GM12892 (cell line): ENCODE data around the gene LRRC75A.

ENCODE experiments used
- POLR2A ChIP-seq: IDR thresholded peaks from 2 replicates; pipeline ENCODE4 v1.6.1; 2011; ENCODE audit warnings: low read depth, low read length, control low read depth
- POLR2AphosphoS5 ChIP-seq: IDR thresholded peaks from 2 replicates; pipeline ENCODE4 v1.6.1; 2011; ENCODE audit warnings: low read depth, low read length, control low read depth

DNA sequence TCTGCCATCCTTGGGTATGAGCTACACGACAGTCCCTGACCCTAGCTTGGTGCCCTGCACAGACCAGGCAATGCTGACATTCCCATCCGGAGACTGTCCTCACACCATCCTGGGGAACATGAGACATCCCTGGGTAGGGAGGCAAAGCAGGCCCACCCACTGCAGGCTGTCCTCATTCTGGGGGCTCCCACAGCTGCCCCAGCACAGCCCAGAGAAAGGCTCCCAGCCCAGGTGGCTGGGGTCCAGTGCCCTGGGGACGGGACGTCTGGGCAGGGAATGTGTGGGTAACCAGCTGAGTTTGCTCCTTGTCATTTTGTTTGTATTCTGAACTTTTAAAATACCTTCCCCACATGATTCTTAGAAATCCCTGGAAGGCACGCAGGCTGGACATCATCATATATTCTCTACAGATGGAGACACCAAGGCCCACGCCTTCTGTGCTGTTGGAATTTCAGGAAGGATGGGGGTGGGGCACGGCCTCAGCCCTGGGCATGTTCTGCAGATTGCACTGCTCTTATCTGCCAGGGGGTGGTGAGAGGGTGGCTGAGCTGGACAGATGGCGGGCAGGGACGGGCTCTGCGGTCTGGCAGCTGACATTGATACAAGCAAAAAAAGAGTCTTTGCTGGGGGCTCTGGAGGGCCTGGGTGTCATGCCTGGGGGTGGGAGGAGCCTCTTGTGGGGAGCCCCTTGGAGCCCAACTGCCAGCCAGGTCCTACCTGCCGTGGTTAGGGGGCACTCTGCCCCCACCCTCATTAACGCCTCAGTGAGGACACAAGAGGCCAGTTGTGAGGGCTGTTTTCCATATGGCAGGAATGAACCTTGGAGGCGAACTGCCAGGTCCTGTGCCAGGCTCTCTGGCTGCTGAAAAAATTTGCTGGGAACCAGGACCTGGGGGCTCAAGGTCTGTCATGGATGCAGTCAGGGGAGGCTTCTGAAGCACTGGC lies 28.4 kb downstream of the LRRC75A start:
- TF ChIP-seq POLR2A (no peak), POLR2AphosphoS5 (no peak)
